Neural cell (in vitro differentiated cells): ENCODE measurements around the gene KRT73.

Experiments
- CTCF ChIP-seq: fragments of 450-650 bp; IDR thresholded peaks from 2 replicates; pipeline ENCODE4 v1.5.1; 2014; ENCODE audit warnings: antibody characterized with exemption, mild to moderate bottlenecking, moderate library complexity; ENCODE audit not compliant: poor library complexity, severe bottlenecking
- REST ChIP-seq: IDR thresholded peaks from 2 replicates; pipeline ENCODE4 v1.6.1; 2012; ENCODE audit warnings: borderline replicate concordance
- SMC3 ChIP-seq: fragments of 450-650 bp; conservative IDR thresholded peaks from 2 replicates; pipeline ENCODE4 v1.6.1; 2014; ENCODE audit warnings: antibody characterized with exemption, mild to moderate bottlenecking, moderate library complexity; ENCODE audit not compliant: poor library complexity

- TF ChIP-seq CTCF (no peak), SMC3 (no peak), REST (no peak)
These were observed 3.0 kb downstream of the KRT73 start for GRCh38 chr12:52615208-52615868.
